Adrenal gland (tissue), 5 donors: Measurements from ENCODE around the gene LINC01488.

Source experiments
- POLR2A ChIP-seq, 2 donors: fragments of 450-650 bp; IDR thresholded peaks; one replicate each; pipeline ENCODE4 v1.6.1; 2017; ENCODE audit warnings: antibody characterized with exemption in 2 of 2, mild to moderate bottlenecking in 2 of 2, moderate library complexity in 1 of 2
- TF ChIP-seq, protein P1 (sequence below), 6 experiments: fragments of 450-650 bp in 4 of 6; fragments of 200-600 bp in 2 of 6; sonication (generic) in 1 of 6; IDR thresholded peaks; 1 replicate in 5 of 6; 2 replicates in 1 of 6; pipeline versions ENCODE4 v1.5.1 to v1.8.0; 2016 to 2021; ENCODE audit warnings: antibody characterized with exemption in 6 of 6, mild to moderate bottlenecking in 2 of 6, moderate library complexity in 1 of 6
- donor health status: DM: no; HTN: no; CAD: no.

DNA sequence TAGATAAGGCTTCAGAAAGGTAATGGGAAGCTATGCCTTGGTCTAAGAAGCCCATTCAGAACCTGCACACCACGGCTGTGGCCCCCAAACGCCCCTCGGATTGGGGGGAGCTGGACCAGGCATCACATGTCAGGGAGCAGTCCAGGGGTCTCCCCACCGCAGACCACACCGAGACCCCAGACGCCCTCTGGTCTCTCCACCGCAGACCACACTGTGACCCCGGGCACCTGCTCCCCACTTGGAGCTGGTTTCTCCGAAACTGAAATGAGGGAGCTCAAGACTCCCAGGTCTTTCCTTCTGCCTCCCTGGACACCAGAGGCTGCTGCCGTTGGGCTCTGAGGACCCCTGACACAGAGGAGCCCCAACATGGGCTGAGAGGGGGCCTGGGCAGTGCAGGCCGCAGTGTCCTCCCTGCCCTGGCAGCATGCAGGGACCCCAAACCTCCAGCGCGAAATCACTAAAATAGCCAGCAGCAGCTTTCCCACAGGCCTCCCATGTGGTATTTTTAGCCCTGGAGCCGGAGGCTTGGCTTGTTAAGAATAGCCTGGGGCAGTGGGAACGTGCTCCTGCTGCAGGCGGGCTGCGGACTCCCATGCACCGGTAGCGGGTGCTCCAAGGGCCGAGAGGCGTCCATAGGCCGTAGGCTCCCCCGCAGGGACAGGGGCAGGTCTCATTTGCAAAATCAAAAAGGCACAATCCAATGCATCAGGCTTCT is 7.7 kb downstream of the LINC01488 start:
- TF ChIP-seq, protein P1, sequence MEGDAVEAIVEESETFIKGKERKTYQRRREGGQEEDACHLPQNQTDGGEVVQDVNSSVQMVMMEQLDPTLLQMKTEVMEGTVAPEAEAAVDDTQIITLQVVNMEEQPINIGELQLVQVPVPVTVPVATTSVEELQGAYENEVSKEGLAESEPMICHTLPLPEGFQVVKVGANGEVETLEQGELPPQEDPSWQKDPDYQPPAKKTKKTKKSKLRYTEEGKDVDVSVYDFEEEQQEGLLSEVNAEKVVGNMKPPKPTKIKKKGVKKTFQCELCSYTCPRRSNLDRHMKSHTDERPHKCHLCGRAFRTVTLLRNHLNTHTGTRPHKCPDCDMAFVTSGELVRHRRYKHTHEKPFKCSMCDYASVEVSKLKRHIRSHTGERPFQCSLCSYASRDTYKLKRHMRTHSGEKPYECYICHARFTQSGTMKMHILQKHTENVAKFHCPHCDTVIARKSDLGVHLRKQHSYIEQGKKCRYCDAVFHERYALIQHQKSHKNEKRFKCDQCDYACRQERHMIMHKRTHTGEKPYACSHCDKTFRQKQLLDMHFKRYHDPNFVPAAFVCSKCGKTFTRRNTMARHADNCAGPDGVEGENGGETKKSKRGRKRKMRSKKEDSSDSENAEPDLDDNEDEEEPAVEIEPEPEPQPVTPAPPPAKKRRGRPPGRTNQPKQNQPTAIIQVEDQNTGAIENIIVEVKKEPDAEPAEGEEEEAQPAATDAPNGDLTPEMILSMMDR (IDR thresholded peaks at IDR 0.05) = no peak
- no peak for TF ChIP-seq POLR2A (IDR thresholded peaks at IDR 0.05)
